Peyer's patch (tissue), 4 donors: Measurements from ENCODE around the gene DDRGK1.

Experiments
- CTCF ChIP-seq, 6 experiments: fragments of 450-650 bp in 4 of 6; fragments of 200-600 bp in 2 of 6; sonication (generic) in 1 of 6; IDR thresholded peaks; one replicate each; pipeline ENCODE4 v1.5.1; 2017 to 2019; ENCODE audit warnings: antibody characterized with exemption in 6 of 6, mild to moderate bottlenecking in 3 of 6, moderate library complexity in 1 of 6
- POLR2A ChIP-seq, 2 donors: fragments of 450-650 bp; IDR thresholded peaks; one replicate each; pipeline ENCODE4 v1.5.1; 2017; ENCODE audit warnings: antibody characterized with exemption in 2 of 2, mild to moderate bottlenecking in 2 of 2, moderate library complexity in 2 of 2

DNA sequence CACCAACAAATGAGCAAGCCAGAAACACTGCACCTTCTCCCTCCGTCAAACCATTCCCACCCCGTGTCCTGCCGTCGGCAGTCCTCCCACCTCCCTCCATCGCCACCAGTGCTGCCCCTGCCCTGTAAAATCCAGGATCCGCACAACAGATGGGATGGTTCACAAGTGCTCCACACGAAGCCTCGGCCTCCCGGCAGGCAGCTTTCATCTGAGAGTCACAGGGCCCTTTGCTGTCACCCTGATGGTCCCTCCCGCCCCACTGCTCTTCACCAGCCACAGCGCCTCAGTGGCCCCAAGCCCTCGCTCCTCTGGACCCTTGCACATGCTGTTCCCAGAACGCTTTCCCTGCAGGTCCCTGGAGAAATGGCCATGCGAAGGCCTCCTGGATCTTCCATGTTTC is 22.4 kb upstream of the DDRGK1 start:
- TF ChIP-seq CTCF (IDR thresholded peaks at IDR 0.05) (no peak), POLR2A (IDR thresholded peaks at IDR 0.05) (no peak)
